Stimulated activated CD8-positive, alpha-beta memory T cell treated with anti-CD3 and anti-CD28 coated beads, Interleukin-12 subunit alpha, Interleukin-12 subunit beta, amount 100 ng/mL, for 24 hours (primary cell): ENCODE measurements around the gene CDKN2B-AS1.

ENCODE experiments used
- DNase-seq: peaks from one replicate; pipeline ENCODE4 v3.0.0-alpha.2; 2020; ENCODE audit errors: extremely low read depth

CDKN2B-AS1 gene

GRCh38 chr9:21982861-21983560 is 11.6 kb upstream of the CDKN2B-AS1 start:
- no peak for DNase-seq

GRCh38 chr9:21983561-21983935 is 11.0 kb upstream of the CDKN2B-AS1 start:
- DNase-seq, result no peak

- no peak for DNase-seq
Measured at GRCh38 chr9:21984101-21984500, 10.5 kb upstream of the CDKN2B-AS1 start.

- DNase-seq, result no peak
Measured at GRCh38 chr9:21985964-21986667, 8.5 kb upstream of the CDKN2B-AS1 start.

DNA sequence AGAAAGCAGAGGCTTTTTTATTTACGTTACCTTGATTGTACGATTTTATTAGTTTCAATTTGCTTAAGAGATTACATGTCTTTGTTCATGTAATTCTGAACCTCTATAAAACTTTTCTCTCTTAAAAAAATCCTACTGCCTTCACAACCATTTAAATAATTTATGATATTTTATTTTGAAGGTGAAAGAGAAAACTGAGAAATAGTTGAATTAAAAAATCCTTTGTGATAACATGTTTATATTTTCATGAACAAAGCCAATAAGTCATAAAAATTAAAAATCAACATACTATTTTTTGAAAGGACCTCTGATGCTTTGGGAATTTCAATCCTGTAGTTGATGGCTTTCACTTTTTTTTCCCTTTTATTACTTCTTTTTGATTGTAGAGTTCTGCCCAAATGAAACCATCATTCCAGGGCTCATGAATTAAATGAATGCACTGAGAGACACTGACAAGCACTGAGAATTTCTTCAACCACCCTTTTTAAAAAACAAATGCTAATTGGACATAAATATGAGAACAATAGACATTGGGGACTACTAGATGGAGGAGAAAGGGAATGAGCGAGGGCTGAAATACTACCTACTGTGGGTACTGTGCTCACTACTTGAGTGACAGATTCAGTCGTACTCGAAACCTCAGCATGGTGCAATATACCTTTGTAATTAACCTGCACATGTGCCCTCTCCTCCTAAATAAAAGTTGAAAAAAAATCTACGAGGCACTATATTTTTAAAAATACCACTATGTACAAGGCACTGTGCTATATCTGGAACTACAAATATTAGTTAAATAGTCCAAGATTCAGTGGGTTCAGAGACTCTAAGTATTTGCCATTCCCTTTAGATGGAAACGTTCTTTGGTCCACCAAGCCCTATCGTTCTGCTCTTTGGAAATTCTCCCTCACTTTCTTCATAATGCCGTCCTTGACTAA is 6.3 kb upstream of the CDKN2B-AS1 start:
- no peak for DNase-seq

DNA sequence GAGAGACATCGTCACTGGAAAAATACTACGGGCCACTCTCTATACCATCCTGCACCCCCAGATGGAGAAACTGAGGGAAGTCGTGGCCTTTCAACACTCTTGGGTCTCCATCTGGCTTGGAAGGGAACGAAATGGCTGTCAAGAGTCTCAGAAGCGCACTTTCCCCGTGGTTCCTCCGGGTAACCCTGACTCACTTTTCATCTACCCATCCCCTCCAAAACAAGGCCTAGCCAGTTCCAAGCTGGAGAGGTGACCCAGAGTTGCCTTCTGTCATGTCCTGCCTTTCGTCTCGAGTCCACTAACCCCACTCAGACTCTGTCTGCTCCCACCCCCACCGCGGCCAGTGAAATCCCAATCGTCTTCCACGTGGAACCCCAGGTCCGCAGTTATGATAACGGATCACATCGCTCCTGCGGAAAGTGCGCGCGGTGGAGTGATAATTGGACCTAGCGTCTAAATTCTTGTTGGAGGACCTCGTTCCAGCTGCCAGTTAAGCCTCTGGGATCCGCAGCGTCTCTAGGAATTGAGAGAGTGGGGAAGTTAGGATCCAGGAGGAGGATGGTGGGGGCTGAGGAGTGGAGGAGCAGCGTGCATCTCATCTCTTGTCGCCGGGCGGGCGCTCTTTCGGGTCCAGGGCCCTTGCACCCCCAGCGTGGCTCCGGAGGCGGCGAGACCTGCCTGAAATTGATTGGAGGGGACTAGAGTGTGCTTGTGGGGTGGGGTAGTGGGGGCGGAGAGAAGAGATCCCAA is 5.0 kb upstream of the CDKN2B-AS1 start:
- no peak for DNase-seq

GRCh38 chr9:21991072-21991959 is 3.3 kb upstream of the CDKN2B-AS1 start:
- DNase-seq, result no peak

DNA sequence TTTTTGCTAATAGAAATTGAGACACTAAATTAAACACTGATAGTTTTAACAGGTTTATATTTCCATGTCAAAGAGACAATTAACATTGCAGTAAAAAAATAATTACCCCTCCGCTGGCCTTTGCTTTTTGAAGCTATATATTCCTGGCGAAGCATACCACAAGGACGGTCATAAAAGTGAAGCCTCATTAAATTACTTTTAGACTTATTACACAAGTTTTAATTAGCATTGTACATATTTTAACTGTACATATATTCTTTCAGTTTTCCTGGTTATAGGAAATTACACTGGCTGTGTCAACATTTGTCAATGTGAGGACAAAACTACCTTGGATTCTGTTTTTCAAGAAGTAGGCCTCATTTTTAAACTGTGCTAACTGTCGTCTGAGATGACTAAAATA is 1.6 kb upstream of the CDKN2B-AS1 start:
- no peak for DNase-seq

DNA sequence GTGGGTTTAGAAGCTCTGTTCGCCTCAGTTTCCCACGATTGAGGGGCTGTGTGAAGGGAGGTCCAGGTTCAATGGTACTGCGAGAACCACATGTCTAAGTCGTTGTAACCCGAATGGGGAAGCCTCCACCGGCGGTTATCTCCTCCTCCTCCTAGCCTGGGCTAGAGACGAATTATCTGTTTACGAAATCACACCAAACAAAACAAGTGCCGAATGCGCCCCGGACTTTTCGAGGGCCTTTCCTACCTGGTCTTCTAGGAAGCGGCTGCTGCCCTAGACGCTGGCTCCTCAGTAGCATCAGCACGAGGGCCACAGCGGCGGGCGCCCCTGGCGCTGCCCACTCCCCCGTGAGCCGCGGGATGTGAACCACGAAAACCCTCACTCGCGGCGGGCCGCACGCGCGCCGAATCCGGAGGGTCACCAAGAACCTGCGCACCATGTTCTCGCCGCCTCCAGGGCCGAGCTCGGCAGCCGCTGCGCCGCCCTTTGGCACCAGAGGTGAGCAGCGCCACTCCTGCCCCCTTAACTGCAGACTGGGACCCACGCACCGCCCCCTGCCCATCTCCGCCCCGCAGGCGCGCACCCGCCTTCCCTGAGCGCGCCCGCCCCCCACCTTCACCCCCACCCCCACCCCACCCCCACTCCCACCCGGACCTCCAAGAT is 567 bp upstream of the CDKN2B-AS1 start, which contains the start of gene CDKN2A:
TSS of gene CDKN2A (minus strand) at position 500 of the 663 bp plus-strand sequence.
- no peak for DNase-seq

- DNase-seq, result no peak
Measured at GRCh38 chr9:21995006-21995665, 545 bp downstream of the CDKN2B-AS1 start.

DNA sequence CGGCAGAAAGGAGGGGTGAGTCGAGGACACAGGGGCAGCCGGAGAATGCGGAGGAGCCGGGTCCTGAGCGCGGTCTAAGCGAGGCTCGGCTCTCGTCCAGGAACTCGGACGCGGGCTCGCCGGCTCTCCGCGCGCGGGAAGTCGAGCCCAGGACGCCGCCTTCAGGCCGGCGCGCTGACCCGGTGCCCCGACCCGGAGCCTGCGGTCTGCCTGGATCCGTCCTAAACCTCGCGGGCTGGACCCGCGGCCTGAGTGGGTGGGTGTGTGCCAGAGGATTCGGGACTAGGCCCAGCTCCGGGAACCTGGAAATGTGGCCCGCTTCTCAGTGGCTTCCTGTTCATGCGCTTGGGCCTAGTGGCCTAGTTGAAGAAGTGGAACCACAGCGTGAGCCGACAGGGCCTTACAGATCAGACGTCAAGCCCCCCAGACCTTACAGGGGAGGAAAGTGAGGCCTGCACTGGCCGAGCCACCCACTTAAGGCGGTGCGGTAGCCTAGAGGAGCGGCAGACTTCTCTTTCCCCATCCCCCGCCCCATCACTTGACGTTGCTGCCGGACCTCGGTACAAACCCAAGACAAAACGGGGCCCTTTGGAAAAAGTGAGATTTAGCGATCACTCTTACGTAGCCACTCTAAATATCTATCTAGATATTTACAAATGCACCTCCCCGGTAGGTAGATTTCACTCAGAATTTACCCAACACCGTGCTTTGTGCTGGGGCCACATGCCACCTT is 1.2 kb downstream of the CDKN2B-AS1 start:
- DNase-seq, result no peak

- DNase-seq, result no peak
Measured at GRCh38 chr9:21996438-21996837, 1.8 kb downstream of the CDKN2B-AS1 start.

DNA sequence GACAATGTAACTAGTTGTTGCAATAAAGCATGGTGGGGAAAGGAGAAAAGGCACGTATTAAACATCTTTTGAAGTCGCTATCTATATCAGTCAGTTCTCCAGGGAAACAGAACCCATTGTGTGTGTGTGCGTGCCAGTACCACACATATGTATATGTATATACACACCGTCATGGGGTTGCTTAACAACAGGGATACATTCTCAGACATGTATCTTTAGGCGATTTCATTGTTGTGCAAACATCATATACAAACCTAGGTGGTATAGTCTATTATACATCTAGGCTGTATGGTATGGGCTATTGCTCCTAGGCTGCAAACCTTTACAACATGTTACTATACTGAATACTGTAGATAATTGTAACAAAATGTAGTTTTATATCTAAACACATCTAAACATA is 2.3 kb downstream of the CDKN2B-AS1 start:
- no peak for DNase-seq

- no peak for DNase-seq
Measured at GRCh38 chr9:21997480-21997879, 2.9 kb downstream of the CDKN2B-AS1 start.

DNA sequence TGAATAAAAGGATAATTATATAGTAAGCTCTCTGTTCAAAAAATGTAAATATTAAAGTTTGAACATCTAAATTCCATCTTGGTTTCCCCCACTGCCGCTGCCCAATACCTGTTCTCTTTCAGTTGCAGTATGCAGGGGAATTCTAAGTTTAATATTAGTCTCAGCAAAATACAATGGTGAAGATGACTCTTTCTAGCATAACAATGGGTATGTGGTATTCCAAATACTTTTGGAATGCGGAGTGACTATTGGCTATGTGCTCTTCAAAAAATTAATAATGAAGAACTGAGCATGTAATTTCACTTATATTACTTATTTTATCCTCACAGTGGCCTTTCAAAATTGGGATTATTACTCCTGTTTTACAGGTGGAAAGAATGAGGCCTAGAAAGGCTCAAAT is 3.4 kb downstream of the CDKN2B-AS1 start:
- DNase-seq, result no peak

DNA sequence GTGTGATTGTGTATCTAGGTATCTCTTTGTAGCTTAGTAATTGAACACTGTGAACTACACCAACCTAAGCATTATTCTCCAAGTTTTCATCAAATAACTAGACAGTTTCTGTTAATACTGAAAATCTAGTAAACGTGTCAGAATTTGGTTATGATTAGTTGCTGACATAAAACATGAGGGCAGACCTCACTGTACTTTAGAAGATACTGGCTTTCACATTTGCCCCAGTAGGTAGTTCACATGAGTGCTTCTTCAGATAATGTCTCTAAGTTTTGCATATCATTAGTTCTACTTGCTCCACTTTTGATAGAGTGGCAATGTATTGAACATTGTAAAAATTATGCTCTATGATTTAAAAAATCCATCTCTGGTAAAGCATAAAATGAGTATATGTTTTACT is 7.4 kb downstream of the CDKN2B-AS1 start:
- DNase-seq, result no peak

DNA sequence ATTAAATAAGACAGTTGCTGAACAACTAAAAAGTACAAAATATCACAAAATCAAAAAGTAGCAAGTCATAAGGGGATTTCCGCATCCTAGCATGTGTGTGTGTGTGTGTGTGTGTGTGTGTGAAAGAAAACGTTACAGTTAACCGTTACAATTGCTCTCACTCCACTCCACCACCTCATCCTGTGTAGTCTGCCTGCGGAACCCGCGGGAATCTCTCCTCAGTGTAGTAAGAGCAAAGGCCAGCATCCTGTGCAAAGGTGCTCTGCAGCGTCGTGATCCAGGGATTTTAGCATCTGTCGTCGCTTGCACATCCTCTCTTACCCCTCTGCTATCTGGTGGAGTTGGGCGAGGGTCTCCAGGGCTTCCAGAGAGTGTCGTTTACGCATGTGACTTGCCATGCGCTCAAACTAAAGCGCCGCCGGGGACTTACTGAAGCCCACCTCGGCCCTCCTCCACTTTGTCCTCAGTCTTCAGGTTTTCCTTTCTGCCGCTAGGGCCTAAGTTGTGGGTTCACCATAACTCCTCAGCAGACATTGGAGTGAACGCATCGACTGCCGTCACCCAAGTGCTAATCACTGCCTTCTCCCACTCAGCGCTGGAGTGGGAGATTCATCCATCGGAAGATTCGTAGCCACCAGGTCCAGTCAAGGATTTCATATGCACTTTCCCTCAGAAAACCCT is 10.6 kb downstream of the CDKN2B-AS1 start:
- DNase-seq, result no peak
